ENCODE measurements around the gene DIP2C.

Gene DIP2C

DNA sequence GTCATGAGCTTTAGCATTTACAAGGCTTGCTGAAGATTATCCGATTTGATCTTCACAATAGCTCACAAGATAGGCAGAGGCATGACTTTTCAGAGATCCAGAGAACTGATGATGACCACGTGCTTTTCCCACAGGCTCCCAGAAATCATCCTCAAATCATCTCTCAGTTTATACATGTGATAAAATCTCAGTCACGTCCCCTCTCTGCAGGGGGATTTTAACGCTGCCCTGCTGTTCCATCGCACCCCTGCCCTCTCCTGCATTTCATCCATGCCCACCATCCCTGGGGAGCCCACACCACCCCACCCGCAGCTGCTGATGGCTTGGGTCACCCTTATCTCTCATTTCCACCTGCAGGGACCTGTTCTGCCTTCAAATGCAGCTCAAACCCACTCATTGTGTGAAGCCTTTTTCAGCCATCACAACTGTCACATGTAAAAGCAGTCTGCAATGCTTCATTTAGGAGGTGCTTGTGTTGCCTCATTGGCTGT is 141.8 kb downstream of the DIP2C start:
- DNase-seq (ENCODE audit: low read depth): no peak
- H3K36me3 ChIP-seq (ENCODE audit: control insufficient read depth, insufficient read depth, low read length, severe bottlenecking): no peaks in the 10 kb centered on the region
- H3K27me3 ChIP-seq (replicated peaks; ENCODE audit: control insufficient read depth, insufficient read depth, low read length): no peaks in the 10 kb centered on the region
- no peak overlapping the region for H3K4me3 ChIP-seq (ENCODE audit: low read length)
- H3K9ac ChIP-seq (ENCODE audit: low read length): no peak overlapping the region
- H3K9me3 ChIP-seq (ENCODE audit: control insufficient read depth, low read length): no peaks in the 10 kb centered on the region
- H3K4me1 ChIP-seq (ENCODE audit: control insufficient read depth, insufficient read depth, low read length): no peaks in the 10 kb centered on the region

DNA sequence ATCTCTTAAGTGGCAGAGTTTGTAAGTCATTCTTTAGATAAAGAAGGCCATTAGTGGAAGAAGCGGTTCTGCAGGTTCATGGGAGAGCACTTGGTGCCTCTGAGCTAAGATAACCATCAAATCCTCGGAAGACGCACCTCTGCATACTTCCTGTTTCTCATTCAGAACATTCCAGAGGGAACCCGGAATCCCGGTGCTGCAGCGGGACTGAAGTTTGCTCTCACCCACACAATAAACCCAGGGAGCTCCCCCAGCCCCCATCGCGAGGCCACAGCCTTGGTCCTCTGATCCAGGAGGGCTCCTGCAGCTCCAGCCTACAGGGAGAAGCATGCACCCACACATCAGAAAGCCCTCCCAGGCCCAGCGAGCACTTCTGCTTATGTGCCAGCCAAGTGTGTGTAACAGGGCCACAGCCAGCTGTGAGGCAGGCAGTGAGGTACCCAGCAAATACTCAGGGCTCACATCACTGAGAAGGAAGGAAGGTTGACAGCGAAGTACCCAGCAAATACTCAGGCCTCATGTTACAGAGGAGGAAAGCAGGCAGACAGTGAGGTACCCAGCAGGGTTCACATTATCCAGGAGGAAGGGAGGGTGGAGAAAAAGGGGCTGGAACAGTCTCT is 142.4 kb downstream of the DIP2C start:
- no peak overlapping the region for H3K9ac ChIP-seq (ENCODE audit: low read length)
- no peaks in the 10 kb centered on the region for H3K27me3 ChIP-seq (replicated peaks; ENCODE audit: control insufficient read depth, insufficient read depth, low read length)
- no peaks in the 10 kb centered on the region for H3K36me3 ChIP-seq (ENCODE audit: control insufficient read depth, insufficient read depth, low read length, severe bottlenecking)
- no peak overlapping the region for H3K4me3 ChIP-seq (ENCODE audit: low read length)
- H3K4me1 ChIP-seq (ENCODE audit: control insufficient read depth, insufficient read depth, low read length): no peaks in the 10 kb centered on the region
- DNase-seq (ENCODE audit: low read depth): peak; percentile 37
- no peaks in the 10 kb centered on the region for H3K9me3 ChIP-seq (ENCODE audit: control insufficient read depth, low read length)

- no peaks in the 10 kb centered on the region for H3K36me3 ChIP-seq (ENCODE audit: control insufficient read depth, insufficient read depth, low read length, severe bottlenecking)
- no peaks in the 10 kb centered on the region for H3K4me1 ChIP-seq (ENCODE audit: control insufficient read depth, insufficient read depth, low read length)
- H3K4me3 ChIP-seq (ENCODE audit: low read length): no peak overlapping the region
These were observed 143.0 kb downstream of the DIP2C start for GRCh38 chr10:546451-546850.

GRCh38 chr10:543862-544822 is 145.3 kb downstream of the DIP2C start:
- no peak overlapping the region for H3K4me3 ChIP-seq (ENCODE audit: low read length)
- no peak for DNase-seq (ENCODE audit: low read depth)
- H3K4me1 ChIP-seq (ENCODE audit: control insufficient read depth, insufficient read depth, low read length): peaks cover 15% of the 10 kb centered on the region
- no peaks in the 10 kb centered on the region for H3K9me3 ChIP-seq (ENCODE audit: control insufficient read depth, low read length)
- H3K27me3 ChIP-seq (replicated peaks; ENCODE audit: control insufficient read depth, insufficient read depth, low read length): no peaks in the 10 kb centered on the region
- no peak overlapping the region for H3K9ac ChIP-seq (ENCODE audit: low read length)
- H3K36me3 ChIP-seq (ENCODE audit: control insufficient read depth, insufficient read depth, low read length, severe bottlenecking): no peaks in the 10 kb centered on the region

More at GRCh38 chr10:546451-546850, 143.0 kb downstream of the DIP2C start:
- DNase-seq (ENCODE audit: low read depth): no peak
- Histone ChIP-seq H3K9me3 (ENCODE audit: control insufficient read depth, low read length) (no peaks in the 10 kb centered on the region), H3K27me3 (replicated peaks; ENCODE audit: control insufficient read depth, insufficient read depth, low read length) (no peaks in the 10 kb centered on the region), H3K9ac (ENCODE audit: low read length) (no peak overlapping the region)

DNA sequence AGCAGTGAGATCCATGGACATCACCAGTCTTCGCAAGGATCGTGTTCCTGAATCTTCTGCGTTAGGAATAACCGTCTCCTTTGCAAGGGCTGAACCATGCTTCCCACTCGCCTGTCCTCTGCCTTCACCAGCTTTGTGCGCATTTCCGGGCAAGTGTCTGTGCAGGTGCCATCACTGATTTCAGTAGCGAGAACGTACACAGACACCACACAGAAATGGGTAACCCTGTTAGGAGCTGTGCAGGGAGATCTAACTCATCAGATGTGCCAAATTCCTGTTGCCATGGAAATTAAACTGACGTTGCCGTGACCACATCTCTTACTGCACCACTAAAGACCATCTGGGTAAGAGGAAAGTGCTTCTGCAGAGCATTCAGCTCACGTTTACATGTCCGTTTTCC is 146.3 kb downstream of the DIP2C start:
- no peak overlapping the region for H3K9ac ChIP-seq (ENCODE audit: low read length)
- no peaks in the 10 kb centered on the region for H3K27me3 ChIP-seq (replicated peaks; ENCODE audit: control insufficient read depth, insufficient read depth, low read length)
- H3K36me3 ChIP-seq (ENCODE audit: control insufficient read depth, insufficient read depth, low read length, severe bottlenecking): no peaks in the 10 kb centered on the region
- peaks cover 18% of the 10 kb centered on the region for H3K4me1 ChIP-seq (ENCODE audit: control insufficient read depth, insufficient read depth, low read length)
- H3K4me3 ChIP-seq (ENCODE audit: low read length): no peak overlapping the region
- DNase-seq (ENCODE audit: low read depth): no peak
- H3K9me3 ChIP-seq (ENCODE audit: control insufficient read depth, low read length): no peaks in the 10 kb centered on the region

DNA sequence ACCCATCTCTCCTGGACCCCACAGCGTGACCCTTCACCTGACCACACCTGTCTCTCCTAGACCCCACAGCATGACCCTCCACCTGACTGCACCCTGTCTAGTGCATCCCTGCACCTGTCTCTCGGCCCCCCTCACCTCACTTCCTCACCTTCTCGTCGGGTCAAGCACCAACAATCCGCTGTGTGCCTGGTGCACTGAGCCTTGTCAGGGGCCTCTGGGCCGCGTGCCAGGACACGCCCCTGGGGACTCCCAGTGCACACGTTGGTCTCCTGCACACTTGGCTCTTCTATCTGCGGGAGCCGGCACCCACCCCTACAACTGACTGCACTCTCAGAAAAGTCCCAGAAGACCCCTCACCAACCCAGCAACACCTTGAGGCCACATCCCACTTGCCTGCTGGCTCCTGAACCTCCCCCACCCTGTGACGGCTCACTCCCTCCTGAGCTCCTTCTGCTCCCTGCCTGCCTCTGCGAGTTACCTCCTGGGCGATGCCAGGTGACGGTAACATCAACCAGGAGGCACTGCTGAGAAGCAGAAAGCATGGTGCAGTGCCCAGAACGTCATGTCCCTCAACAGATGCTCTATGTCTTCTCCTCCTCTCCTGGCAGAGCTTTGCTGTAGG is 147.6 kb downstream of the DIP2C start:
- DNase-seq (ENCODE audit: low read depth): no peak
- H3K4me3 ChIP-seq (ENCODE audit: low read length): no peak overlapping the region
- no peaks in the 10 kb centered on the region for H3K27me3 ChIP-seq (replicated peaks; ENCODE audit: control insufficient read depth, insufficient read depth, low read length)
- no peaks in the 10 kb centered on the region for H3K36me3 ChIP-seq (ENCODE audit: control insufficient read depth, insufficient read depth, low read length, severe bottlenecking)
- no peaks in the 10 kb centered on the region for H3K9me3 ChIP-seq (ENCODE audit: control insufficient read depth, low read length)
- peaks cover 19% of the 10 kb centered on the region for H3K4me1 ChIP-seq (ENCODE audit: control insufficient read depth, insufficient read depth, low read length)
- H3K9ac ChIP-seq (ENCODE audit: low read length): no peak overlapping the region

GRCh38 chr10:541041-541440 is 148.4 kb downstream of the DIP2C start:
- no peaks in the 10 kb centered on the region for H3K27me3 ChIP-seq (replicated peaks; ENCODE audit: control insufficient read depth, insufficient read depth, low read length)

DNA sequence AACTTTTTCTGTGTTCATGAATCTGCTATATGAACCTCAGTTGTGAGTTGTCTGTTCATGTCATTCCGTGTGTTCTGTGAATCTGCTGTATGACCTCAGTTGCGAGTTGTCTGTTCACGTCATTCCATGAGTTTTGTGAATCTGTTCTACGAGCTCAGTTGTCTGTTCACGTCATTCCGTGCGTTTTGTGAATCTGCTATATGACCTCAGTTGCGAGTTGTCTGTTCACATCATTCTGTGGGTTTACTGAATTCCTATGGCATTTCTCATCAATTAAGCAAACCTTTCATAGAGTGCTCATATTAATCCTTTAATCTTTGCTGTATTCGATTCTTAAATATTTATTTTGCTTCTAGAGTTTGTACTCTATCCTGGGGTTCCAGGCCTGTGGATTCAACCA is 150.6 kb downstream of the DIP2C start:
- no peaks in the 10 kb centered on the region for H3K27me3 ChIP-seq (replicated peaks; ENCODE audit: control insufficient read depth, insufficient read depth, low read length)
- no peak overlapping the region for H3K4me3 ChIP-seq (ENCODE audit: low read length)
- H3K36me3 ChIP-seq (ENCODE audit: control insufficient read depth, insufficient read depth, low read length, severe bottlenecking): no peaks in the 10 kb centered on the region
- H3K9me3 ChIP-seq (ENCODE audit: control insufficient read depth, low read length): no peaks in the 10 kb centered on the region
- H3K9ac ChIP-seq (ENCODE audit: low read length): no peak overlapping the region
- DNase-seq (ENCODE audit: low read depth): no peak
- H3K4me1 ChIP-seq (ENCODE audit: control insufficient read depth, insufficient read depth, low read length): peaks cover 26% of the 10 kb centered on the region

More at GRCh38 chr10:541041-541440, 148.4 kb downstream of the DIP2C start:
- Histone ChIP-seq H3K36me3 (ENCODE audit: control insufficient read depth, insufficient read depth, low read length, severe bottlenecking) (no peaks in the 10 kb centered on the region), H3K9me3 (ENCODE audit: control insufficient read depth, low read length) (no peaks in the 10 kb centered on the region), H3K4me1 (ENCODE audit: control insufficient read depth, insufficient read depth, low read length) (peaks cover 26% of the 10 kb centered on the region), H3K9ac (ENCODE audit: low read length) (no peak overlapping the region), H3K4me3 (ENCODE audit: low read length) (no peak overlapping the region)
- DNase-seq (ENCODE audit: low read depth): no peak

GRCh38 chr10:536935-537334 is 152.5 kb downstream of the DIP2C start:
- H3K4me3 ChIP-seq (ENCODE audit: low read length): no peak overlapping the region
- DNase-seq (ENCODE audit: low read depth): no peak
- peaks cover 26% of the 10 kb centered on the region for H3K4me1 ChIP-seq (ENCODE audit: control insufficient read depth, insufficient read depth, low read length)
- no peaks in the 10 kb centered on the region for H3K36me3 ChIP-seq (ENCODE audit: control insufficient read depth, insufficient read depth, low read length, severe bottlenecking)
- H3K27me3 ChIP-seq (replicated peaks; ENCODE audit: control insufficient read depth, insufficient read depth, low read length): no peaks in the 10 kb centered on the region
- no peak overlapping the region for H3K9ac ChIP-seq (ENCODE audit: low read length)
- H3K9me3 ChIP-seq (ENCODE audit: control insufficient read depth, low read length): no peaks in the 10 kb centered on the region

- Histone ChIP-seq H3K9ac (ENCODE audit: low read length) (no peak overlapping the region), H3K4me3 (ENCODE audit: low read length) (no peak overlapping the region), H3K9me3 (ENCODE audit: control insufficient read depth, low read length) (no peaks in the 10 kb centered on the region)
These were observed 153.0 kb downstream of the DIP2C start for GRCh38 chr10:536371-536925.

DNA sequence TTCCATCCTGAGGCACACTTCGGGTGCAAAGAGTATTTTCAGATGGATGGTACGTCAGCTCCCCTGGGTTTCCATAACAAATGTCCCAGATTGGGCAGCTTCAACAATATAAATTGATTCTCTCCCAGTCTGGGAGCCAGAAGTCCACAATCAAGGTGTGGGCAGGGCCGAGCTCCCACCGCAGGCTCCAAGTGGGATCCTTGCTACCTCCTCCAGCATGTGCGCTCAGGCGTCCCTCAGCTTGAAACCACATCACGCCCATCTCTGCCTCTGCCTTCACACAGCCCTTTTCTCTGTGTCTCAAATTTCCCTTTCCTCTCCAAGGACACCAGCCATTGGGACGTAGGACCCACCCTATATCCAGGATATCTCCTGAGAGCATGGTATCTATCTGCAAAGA is 153.5 kb downstream of the DIP2C start:
- H3K9me3 ChIP-seq (ENCODE audit: control insufficient read depth, low read length): no peaks in the 10 kb centered on the region
- no peaks in the 10 kb centered on the region for H3K27me3 ChIP-seq (replicated peaks; ENCODE audit: control insufficient read depth, insufficient read depth, low read length)
- no peak overlapping the region for H3K4me3 ChIP-seq (ENCODE audit: low read length)
- peaks cover 26% of the 10 kb centered on the region for H3K4me1 ChIP-seq (ENCODE audit: control insufficient read depth, insufficient read depth, low read length)
- no peak for DNase-seq (ENCODE audit: low read depth)
- H3K36me3 ChIP-seq (ENCODE audit: control insufficient read depth, insufficient read depth, low read length, severe bottlenecking): no peaks in the 10 kb centered on the region
- no peak overlapping the region for H3K9ac ChIP-seq (ENCODE audit: low read length)

More at GRCh38 chr10:536371-536925, 153.0 kb downstream of the DIP2C start:
- peaks cover 26% of the 10 kb centered on the region for H3K4me1 ChIP-seq (ENCODE audit: control insufficient read depth, insufficient read depth, low read length)
- DNase-seq (ENCODE audit: low read depth): no peak
- no peaks in the 10 kb centered on the region for H3K27me3 ChIP-seq (replicated peaks; ENCODE audit: control insufficient read depth, insufficient read depth, low read length)
- no peaks in the 10 kb centered on the region for H3K36me3 ChIP-seq (ENCODE audit: control insufficient read depth, insufficient read depth, low read length, severe bottlenecking)

Measured in adipocyte (in vitro differentiated cells).